Uterus (tissue), 4 donors: ENCODE data around the gene SETX. TPM values are rescaled to one million over a fixed set of nuclear protein-coding genes. Genes with fewer than 3 reads are reported as not detected.

Source experiments
- DNase-seq, 2 donors: peaks; one replicate each; pipeline ENCODE4 v3.0.0-alpha.2; 2019 to 2020
- H3K27ac ChIP-seq, 2 donors: fragments of 200-600 bp; sonication (generic); 1 replicate in 1 of 2; 2 replicates in 1 of 2; pipeline ENCODE4 v1.5.1; 2016 to 2018
- H3K27me3 ChIP-seq, 2 donors: fragments of 200-600 bp; sonication (generic); one replicate each; pipeline ENCODE4 v1.5.1; 2018 to 2019; ENCODE audit warnings: control low read depth in 1 of 2
- H3K36me3 ChIP-seq, 2 donors: fragments of 200-600 bp; sonication (generic); one replicate each; pipeline ENCODE4 v1.5.1; 2019; ENCODE audit warnings: control low read depth in 1 of 2
- H3K4me1 ChIP-seq, 2 donors: fragments of 200-600 bp; sonication (generic); one replicate each; pipeline ENCODE4 v1.5.1; 2018 to 2019; ENCODE audit warnings: control low read depth in 1 of 2
- H3K4me3 ChIP-seq, 2 donors: fragments of 200-600 bp; sonication (generic); 1 replicate in 1 of 2; 2 replicates in 1 of 2; pipeline ENCODE4 v1.5.1; 2018 to 2019; ENCODE audit warnings: mild to moderate bottlenecking in 1 of 2
- H3K9me3 ChIP-seq, 2 donors: fragments of 200-600 bp; sonication (generic); one replicate each; pipeline ENCODE4 v1.5.1; 2019; ENCODE audit warnings: control low read depth in 1 of 2
- CTCF ChIP-seq, 4 experiments: fragments of 200-600 bp in 2 of 4; fragments of 450-650 bp in 2 of 4; sonication (generic) in 2 of 4; IDR thresholded peaks; one replicate each; pipeline ENCODE4 v1.5.1; 2016 to 2019; ENCODE audit warnings: antibody characterized with exemption in 4 of 4, mild to moderate bottlenecking in 2 of 4, moderate library complexity in 1 of 4
- POLR2A ChIP-seq, 2 donors: fragments of 450-650 bp; IDR thresholded peaks; one replicate each; pipeline ENCODE4 v1.6.1; 2016; ENCODE audit warnings: antibody characterized with exemption in 2 of 2, mild to moderate bottlenecking in 1 of 2, moderate library complexity in 1 of 2
- intact Hi-C: fragments of 100-400 bp; cut with DNase I; formaldehyde crosslinking; loops from one replicate; pipeline ENCODE4 v1.15.1; 2023; ENCODE audit warnings: low total_unique reads
- total RNA-seq, 4 donors: library from RNA; depleted of rRNA in 3 of 4; stranded (reverse); fragments of >200 nt in 3 of 4; gene quantifications; one replicate each; pipeline versions ENCODE4 v1.1.0 to v1.2.4, GENCODE V29; 2014 to 2023
- donor health status: DM: yes; HTN: yes; CAD: no.

The SETX gene
- total RNA-seq, 4 donors from 2014 or later = 36.5 to 117 (median 60.4) TPM

- Histone ChIP-seq H3K4me1 (no peaks in the 10 kb centered on the region), H3K27me3 (no peaks in the 10 kb centered on the region), H3K36me3 (no peaks in the 10 kb centered on the region), H3K27ac (no peak overlapping the region), H3K4me3 (no peak overlapping the region), H3K9me3 (no peaks in the 10 kb centered on the region)
- intact Hi-C loops = loop anchor here (10.0 kb wide), 1 partner anchor 468 kb away; no protein-coding TSS in a partner anchor
- no peak for DNase-seq
- TF ChIP-seq POLR2A (IDR thresholded peaks at IDR 0.05) (no peak), CTCF (IDR thresholded peaks at IDR 0.05) (no peak)
These were observed 122.3 kb downstream of the SETX start for GRCh38 chr9:132232522-132232921.

GRCh38 chr9:132231019-132231701 lies 123.6 kb downstream of the SETX start:
- Histone ChIP-seq H3K27me3 (no peaks in the 10 kb centered on the region), H3K27ac (no peak overlapping the region), H3K4me1 (no peaks in the 10 kb centered on the region), H3K4me3 (no peak overlapping the region), H3K36me3 (no peaks in the 10 kb centered on the region), H3K9me3 (no peaks in the 10 kb centered on the region)
- TF ChIP-seq POLR2A (IDR thresholded peaks at IDR 0.05) (no peak), CTCF (IDR thresholded peaks at IDR 0.05) (no peak)
- no peak for DNase-seq
- intact Hi-C loops = loop anchor here (10.0 kb wide), 1 partner anchor 466 kb away; no protein-coding TSS in a partner anchor

GRCh38 chr9:132230605-132231004 lies 124.2 kb downstream of the SETX start:
- no peak overlapping the region for H3K27ac ChIP-seq
- TF ChIP-seq POLR2A (IDR thresholded peaks at IDR 0.05) = no peak
- TF ChIP-seq CTCF (IDR thresholded peaks at IDR 0.05) = no peak
- intact Hi-C loops = loop anchor here (10.0 kb wide), 1 partner anchor 466 kb away; no protein-coding TSS in a partner anchor
- no peak for DNase-seq
- no peaks in the 10 kb centered on the region for H3K27me3 ChIP-seq
- H3K4me3 ChIP-seq = no peak overlapping the region
- no peaks in the 10 kb centered on the region for H3K4me1 ChIP-seq
- no peaks in the 10 kb centered on the region for H3K36me3 ChIP-seq
- H3K9me3 ChIP-seq = no peaks in the 10 kb centered on the region

GRCh38 chr9:132228062-132228461 lies 126.7 kb downstream of the SETX start:
- Histone ChIP-seq H3K4me1 (no peaks in the 10 kb centered on the region), H3K9me3 (no peaks in the 10 kb centered on the region), H3K36me3 (no peaks in the 10 kb centered on the region), H3K27ac (no peak overlapping the region), H3K4me3 (no peak overlapping the region), H3K27me3 (no peaks in the 10 kb centered on the region)
- TF ChIP-seq POLR2A (IDR thresholded peaks at IDR 0.05) (no peak), CTCF (IDR thresholded peaks at IDR 0.05) (no peak)
- intact Hi-C loops = no loop called here
- no peak for DNase-seq

GRCh38 chr9:132226571-132227430 lies 128.0 kb downstream of the SETX start:
- Histone ChIP-seq H3K4me3 (no peak overlapping the region), H3K9me3 (no peaks in the 10 kb centered on the region), H3K4me1 (no peaks in the 10 kb centered on the region), H3K36me3 (no peaks in the 10 kb centered on the region), H3K27ac (no peak overlapping the region), H3K27me3 (no peaks in the 10 kb centered on the region)
- no peak for TF ChIP-seq CTCF (IDR thresholded peaks at IDR 0.05)
- no peak for DNase-seq
- intact Hi-C loops = no loop called here
